ENCODE results near the gene FAM83E.

The FAM83E gene

GRCh38 chr19:48618278-48618915 is 3.5 kb upstream of the FAM83E start:
- Histone ChIP-seq H3K9ac (ENCODE audit: low read depth, low read length, poor library complexity, severe bottlenecking) (peak overlapping the region; percentile 100), H3K4me3 (ENCODE audit: low read length, poor library complexity, severe bottlenecking) (peak overlapping the region; percentile 100), H3K36me3 (ENCODE audit: insufficient read depth, low read length) (peaks cover 36% of the 10 kb centered on the region; the same call in 1 of the 2 replicates), H3K4me1 (ENCODE audit: insufficient read depth, low read length, poor library complexity, severe bottlenecking) (peaks cover 31% of the 10 kb centered on the region), H3K9me2 (replicated peaks; ENCODE audit: low read depth, low read length) (no peaks in the 10 kb centered on the region), H3K9me3 (ENCODE audit: insufficient read depth, low read depth, low read length) (no peaks in the 10 kb centered on the region), H3F3A (ENCODE audit: low read depth) (no peaks in the 10 kb centered on the region), H3K27me3 (ENCODE audit: insufficient read depth, low read length, poor library complexity, severe bottlenecking) (peaks cover 8% of the 10 kb centered on the region), H3K4me2 (ENCODE audit: low read depth, low read length, poor library complexity, severe bottlenecking) (peak overlapping the region; percentile 98), H4K20me1 (ENCODE audit: insufficient read depth, low read length, poor library complexity, severe bottlenecking) (peaks cover 44% of the 10 kb centered on the region), H2AFZ (ENCODE audit: low read length) (0 out of 2 replicates have a peak overlapping the region, but pooled peaks have one; percentile 32), H3K79me2 (ENCODE audit: insufficient read depth, low read length) (peaks cover 62% of the 10 kb centered on the region)
- TF ChIP-seq, protein P1, sequence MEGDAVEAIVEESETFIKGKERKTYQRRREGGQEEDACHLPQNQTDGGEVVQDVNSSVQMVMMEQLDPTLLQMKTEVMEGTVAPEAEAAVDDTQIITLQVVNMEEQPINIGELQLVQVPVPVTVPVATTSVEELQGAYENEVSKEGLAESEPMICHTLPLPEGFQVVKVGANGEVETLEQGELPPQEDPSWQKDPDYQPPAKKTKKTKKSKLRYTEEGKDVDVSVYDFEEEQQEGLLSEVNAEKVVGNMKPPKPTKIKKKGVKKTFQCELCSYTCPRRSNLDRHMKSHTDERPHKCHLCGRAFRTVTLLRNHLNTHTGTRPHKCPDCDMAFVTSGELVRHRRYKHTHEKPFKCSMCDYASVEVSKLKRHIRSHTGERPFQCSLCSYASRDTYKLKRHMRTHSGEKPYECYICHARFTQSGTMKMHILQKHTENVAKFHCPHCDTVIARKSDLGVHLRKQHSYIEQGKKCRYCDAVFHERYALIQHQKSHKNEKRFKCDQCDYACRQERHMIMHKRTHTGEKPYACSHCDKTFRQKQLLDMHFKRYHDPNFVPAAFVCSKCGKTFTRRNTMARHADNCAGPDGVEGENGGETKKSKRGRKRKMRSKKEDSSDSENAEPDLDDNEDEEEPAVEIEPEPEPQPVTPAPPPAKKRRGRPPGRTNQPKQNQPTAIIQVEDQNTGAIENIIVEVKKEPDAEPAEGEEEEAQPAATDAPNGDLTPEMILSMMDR (conservative IDR thresholded peaks at IDR 0.05; ENCODE audit: low read length) = no peak
- no peak for TF ChIP-seq EZH2phosphoT487 (IDR thresholded peaks at IDR 0.05; ENCODE audit: borderline replicate concordance)

DNA sequence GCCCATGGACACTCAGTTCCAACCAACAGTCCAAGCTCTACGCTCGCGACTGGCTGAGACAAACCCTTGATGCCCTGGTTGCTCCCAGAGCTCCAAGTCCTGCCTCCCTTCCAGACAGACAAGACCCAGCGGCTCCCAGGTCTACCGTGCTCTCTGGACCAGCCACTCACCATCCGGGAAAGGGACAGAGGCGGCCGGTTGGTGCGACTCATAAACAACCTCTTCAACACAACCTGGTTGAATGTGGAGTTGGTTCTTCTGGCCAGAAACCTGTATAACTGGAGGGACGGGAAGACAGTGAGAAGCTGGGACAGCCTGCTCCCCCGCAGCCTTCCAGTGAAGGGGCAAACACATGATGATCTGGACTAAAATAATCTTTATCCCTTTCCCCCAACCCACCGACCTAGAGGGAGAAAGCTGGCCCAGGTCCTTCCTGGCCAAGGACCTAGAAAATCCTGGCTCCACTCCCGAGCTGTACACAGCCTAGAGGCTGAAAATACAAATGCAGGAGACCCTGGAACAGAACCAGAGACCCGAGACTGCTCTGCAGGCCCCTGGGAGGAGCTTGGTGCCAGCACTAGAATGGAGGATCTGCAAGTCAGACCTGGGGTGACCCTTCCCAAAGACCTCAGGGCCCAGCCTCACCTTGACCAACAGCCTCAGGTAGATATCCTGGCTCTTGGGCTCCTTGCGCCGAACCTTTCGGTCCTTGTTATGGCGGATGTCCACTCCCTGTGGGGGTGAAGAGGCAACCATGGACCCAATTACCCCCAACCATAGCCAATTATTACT is 2.5 kb upstream of the FAM83E start:
- Histone ChIP-seq H3K9me2 (replicated peaks; ENCODE audit: low read depth, low read length) (no peaks in the 10 kb centered on the region), H3K27me3 (ENCODE audit: insufficient read depth, low read length, poor library complexity, severe bottlenecking) (peaks cover 8% of the 10 kb centered on the region), H3K4me2 (ENCODE audit: low read depth, low read length, poor library complexity, severe bottlenecking) (peak overlapping the region; percentile 98), H3K36me3 (ENCODE audit: insufficient read depth, low read length) (peaks cover 36% of the 10 kb centered on the region; the same call in 1 of the 2 replicates), H3K79me2 (ENCODE audit: insufficient read depth, low read length) (peaks cover 62% of the 10 kb centered on the region), H4K20me1 (ENCODE audit: insufficient read depth, low read length, poor library complexity, severe bottlenecking) (peaks cover 44% of the 10 kb centered on the region), H3K4me1 (ENCODE audit: insufficient read depth, low read length, poor library complexity, severe bottlenecking) (peaks cover 27% of the 10 kb centered on the region), H3K4me3 (ENCODE audit: low read length, poor library complexity, severe bottlenecking) (peak overlapping the region; percentile 100), H3K9me3 (ENCODE audit: insufficient read depth, low read depth, low read length) (no peaks in the 10 kb centered on the region), H3F3A (ENCODE audit: low read depth) (no peaks in the 10 kb centered on the region), H2AFZ (ENCODE audit: low read length) (no peak overlapping the region), H3K9ac (ENCODE audit: low read depth, low read length, poor library complexity, severe bottlenecking) (peak overlapping the region; percentile 100)
- no peak for TF ChIP-seq EZH2phosphoT487 (IDR thresholded peaks at IDR 0.05; ENCODE audit: borderline replicate concordance)
- TF ChIP-seq, protein P1 (conservative IDR thresholded peaks at IDR 0.05; ENCODE audit: low read length) = no peak

GRCh38 chr19:48616491-48617056 is 1.7 kb upstream of the FAM83E start:
- Histone ChIP-seq H3F3A (ENCODE audit: low read depth) (no peaks in the 10 kb centered on the region), H3K9me2 (replicated peaks; ENCODE audit: low read depth, low read length) (no peaks in the 10 kb centered on the region), H3K4me1 (ENCODE audit: insufficient read depth, low read length, poor library complexity, severe bottlenecking) (peaks cover 27% of the 10 kb centered on the region), H3K9ac (ENCODE audit: low read depth, low read length, poor library complexity, severe bottlenecking) (peak overlapping the region; percentile 100), H3K4me3 (ENCODE audit: low read length, poor library complexity, severe bottlenecking) (peak overlapping the region; percentile 100), H3K4me2 (ENCODE audit: low read depth, low read length, poor library complexity, severe bottlenecking) (peak overlapping the region; percentile 98), H3K9me3 (ENCODE audit: insufficient read depth, low read depth, low read length) (no peaks in the 10 kb centered on the region), H4K20me1 (ENCODE audit: insufficient read depth, low read length, poor library complexity, severe bottlenecking) (peaks cover 44% of the 10 kb centered on the region), H2AFZ (ENCODE audit: low read length) (no peak overlapping the region), H3K36me3 (ENCODE audit: insufficient read depth, low read length) (peaks cover 36% of the 10 kb centered on the region; the same call in 1 of the 2 replicates), H3K79me2 (ENCODE audit: insufficient read depth, low read length) (peaks cover 59% of the 10 kb centered on the region), H3K27me3 (ENCODE audit: insufficient read depth, low read length, poor library complexity, severe bottlenecking) (peaks cover 8% of the 10 kb centered on the region)
- no peak for TF ChIP-seq EZH2phosphoT487 (IDR thresholded peaks at IDR 0.05; ENCODE audit: borderline replicate concordance)
- TF ChIP-seq, protein P1 (conservative IDR thresholded peaks at IDR 0.05; ENCODE audit: low read length) = no peak
